HG03469 (cell line): ENCODE data around the gene GSTA3.
"Not testable (repeated sequence)": the region's sequence is repeated elsewhere in the genome, so short reads cannot be mapped to it uniquely, and the experiment has no call there.

Source experiments
- ATAC-seq: cut with Tn5 transposase; IDR thresholded peaks from one replicate; pipeline ENCODE4 v1.9.1; 2021; ENCODE audit warnings: mild to moderate bottlenecking, moderate library complexity, moderate number of reproducible peaks; ENCODE audit not compliant: unreplicated experiment

GSTA3 gene

GRCh38 chr6:52868240-52868639 lies 41.3 kb downstream of the GSTA3 start:
- no peak for ATAC-seq

DNA sequence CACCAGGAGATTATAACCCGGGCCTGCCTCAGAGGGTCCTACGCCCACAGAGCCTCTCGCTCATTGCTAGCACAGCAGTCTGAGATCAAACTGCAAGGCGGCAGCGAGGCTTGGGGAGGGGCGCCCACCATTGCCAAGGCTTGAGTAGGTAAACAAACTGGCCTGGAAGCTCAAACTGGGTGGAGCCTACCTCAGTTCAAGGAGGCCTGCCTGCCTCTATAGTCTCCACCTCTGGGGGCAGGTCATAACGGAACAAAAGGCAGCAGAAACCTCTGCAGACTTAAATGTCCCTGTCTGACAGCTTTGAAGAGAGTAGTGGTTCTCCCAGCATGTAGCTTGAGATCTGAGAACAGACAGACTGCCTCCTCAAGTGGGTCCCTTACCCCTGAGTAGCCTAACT lies 48.3 kb downstream of the GSTA3 start:
- not testable (repeated sequence) for ATAC-seq

DNA sequence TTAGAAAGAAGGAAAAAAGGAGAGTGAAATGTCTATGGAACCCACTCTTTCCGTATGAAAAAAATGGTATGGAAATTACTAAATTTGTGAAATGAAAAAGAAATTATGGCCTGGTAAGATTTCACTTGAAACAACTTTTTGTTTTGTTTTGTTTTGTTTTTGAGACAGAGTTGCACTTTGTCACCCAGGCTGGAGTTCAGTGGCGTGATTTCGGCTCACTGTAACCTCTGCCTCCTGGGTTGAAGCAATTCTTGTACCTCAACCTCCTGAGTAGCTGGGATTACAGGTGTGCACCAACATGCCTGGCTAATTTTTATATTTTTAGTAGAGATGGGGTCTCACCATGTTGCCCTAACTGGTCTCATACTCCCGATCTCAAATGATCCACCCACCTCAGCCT lies 51.1 kb downstream of the GSTA3 start:
- ATAC-seq = no peak

GRCh38 chr6:52856137-52856536 lies 53.4 kb downstream of the GSTA3 start:
- ATAC-seq = not testable (repeated sequence)

DNA sequence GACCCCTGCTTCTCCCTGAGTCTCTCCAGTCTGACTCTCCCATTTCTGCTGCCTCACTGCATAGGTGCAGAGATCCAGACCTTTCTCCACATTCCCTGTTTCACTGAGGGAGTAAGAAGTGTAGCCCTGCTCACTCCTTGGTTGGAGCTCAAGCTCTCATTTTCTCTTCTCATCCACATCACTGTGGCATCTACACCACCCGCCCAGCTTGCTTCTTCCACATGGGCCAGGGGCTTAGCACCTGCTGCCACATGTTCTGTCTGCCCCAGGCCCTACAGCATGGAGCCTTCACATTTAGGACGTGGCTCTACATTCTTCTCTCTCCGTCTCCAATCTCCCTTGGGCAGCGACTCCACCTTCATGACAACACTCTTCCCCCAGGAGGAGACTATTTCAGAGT lies 60.4 kb downstream of the GSTA3 start:
- ATAC-seq = no peak
